Smooth muscle cell of the coronary artery (primary cell): ENCODE results near the gene GPRC6A. TPM values are rescaled to one million over a fixed set of nuclear protein-coding genes. Genes with fewer than 3 reads are reported as not detected.

Source experiments
- total RNA-seq: library from RNA; depleted of rRNA; stranded (reverse); fragments of >200 nt; gene quantifications from 2 replicates; pipeline ENCODE4 v1.2.3, GENCODE V29; 2014; ENCODE audit warnings: low replicate concordance

GPRC6A gene, protein sequence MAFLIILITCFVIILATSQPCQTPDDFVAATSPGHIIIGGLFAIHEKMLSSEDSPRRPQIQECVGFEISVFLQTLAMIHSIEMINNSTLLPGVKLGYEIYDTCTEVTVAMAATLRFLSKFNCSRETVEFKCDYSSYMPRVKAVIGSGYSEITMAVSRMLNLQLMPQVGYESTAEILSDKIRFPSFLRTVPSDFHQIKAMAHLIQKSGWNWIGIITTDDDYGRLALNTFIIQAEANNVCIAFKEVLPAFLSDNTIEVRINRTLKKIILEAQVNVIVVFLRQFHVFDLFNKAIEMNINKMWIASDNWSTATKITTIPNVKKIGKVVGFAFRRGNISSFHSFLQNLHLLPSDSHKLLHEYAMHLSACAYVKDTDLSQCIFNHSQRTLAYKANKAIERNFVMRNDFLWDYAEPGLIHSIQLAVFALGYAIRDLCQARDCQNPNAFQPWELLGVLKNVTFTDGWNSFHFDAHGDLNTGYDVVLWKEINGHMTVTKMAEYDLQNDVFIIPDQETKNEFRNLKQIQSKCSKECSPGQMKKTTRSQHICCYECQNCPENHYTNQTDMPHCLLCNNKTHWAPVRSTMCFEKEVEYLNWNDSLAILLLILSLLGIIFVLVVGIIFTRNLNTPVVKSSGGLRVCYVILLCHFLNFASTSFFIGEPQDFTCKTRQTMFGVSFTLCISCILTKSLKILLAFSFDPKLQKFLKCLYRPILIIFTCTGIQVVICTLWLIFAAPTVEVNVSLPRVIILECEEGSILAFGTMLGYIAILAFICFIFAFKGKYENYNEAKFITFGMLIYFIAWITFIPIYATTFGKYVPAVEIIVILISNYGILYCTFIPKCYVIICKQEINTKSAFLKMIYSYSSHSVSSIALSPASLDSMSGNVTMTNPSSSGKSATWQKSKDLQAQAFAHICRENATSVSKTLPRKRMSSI
- total RNA-seq, result not detected in 2 replicates

DNA sequence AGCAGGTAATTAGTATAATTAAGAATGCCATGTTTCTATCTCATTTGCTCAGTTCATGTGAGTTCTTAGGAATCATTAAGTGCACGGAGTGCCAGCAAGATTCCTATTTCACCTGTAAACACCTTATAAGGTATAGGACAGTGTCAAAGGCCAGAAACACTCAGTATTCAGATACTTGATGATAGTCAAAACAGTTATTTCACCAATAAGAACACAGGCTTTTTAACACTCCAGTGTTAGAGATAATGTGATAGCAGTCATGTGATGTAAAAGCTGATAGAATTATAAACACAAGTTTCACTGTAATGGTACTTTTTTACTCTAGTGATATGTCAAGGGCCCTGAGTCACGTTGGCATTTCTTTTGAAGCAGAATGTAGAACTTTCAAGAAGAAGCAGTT, at the start of gene GPRC6A:
GPRC6A (minus strand) TSS at position 101 of the 400 bp plus-strand sequence; CDS start at position 31, 70 bp downstream.

DNA sequence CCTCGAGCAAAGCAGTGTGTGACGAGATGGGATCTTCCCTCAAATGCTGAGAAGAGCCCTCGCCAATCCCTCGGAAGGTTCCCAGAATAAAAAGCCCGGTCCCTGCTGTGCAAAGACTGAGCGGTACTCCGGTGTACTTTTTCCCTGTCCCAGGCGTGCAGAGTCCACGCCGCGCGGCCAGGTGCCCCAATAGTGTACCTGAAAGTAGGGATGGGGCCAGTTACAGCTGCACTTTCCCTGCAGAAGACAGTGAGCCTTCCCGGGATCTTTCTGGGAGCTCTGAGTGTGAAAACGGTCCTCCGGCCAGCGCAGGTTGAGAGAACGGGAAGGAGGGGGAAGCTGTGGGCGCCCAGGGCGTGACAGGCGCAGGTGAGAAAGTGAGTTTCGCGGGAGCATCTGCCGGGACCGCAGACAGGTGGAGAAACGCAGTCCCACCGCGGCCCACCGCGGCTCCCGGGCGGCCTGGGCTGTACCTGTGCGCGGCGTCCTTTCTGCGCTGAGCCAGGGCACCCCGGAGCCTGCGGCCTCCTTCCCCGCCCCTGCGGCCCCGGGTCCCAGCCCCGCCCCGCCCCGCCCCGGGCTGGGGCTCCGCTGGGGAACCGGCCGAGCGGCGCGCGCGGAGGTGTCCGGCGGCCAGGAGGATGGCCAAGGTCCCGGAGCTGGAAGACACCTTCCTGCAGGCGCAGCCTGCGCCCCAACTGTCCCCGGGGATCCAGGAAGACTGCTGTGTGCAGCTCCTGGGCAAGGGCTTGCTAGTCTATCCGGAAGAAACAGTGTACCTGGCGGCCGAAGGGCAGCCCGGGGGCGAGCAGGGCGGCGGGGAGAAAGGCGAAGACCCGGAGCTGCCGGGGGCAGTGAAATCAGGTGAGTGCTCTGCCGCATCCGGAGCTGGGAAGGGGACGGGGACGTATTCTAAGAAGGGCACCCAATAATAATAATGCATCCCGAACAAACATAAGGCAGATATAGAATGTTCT, 48.0 kb upstream of the GPRC6A start, which contains the start of gene RFX6:
RFX6 (plus strand) TSS at position 608 of the 977 bp plus-strand sequence; CDS start at position 642, 34 bp downstream.

DNA sequence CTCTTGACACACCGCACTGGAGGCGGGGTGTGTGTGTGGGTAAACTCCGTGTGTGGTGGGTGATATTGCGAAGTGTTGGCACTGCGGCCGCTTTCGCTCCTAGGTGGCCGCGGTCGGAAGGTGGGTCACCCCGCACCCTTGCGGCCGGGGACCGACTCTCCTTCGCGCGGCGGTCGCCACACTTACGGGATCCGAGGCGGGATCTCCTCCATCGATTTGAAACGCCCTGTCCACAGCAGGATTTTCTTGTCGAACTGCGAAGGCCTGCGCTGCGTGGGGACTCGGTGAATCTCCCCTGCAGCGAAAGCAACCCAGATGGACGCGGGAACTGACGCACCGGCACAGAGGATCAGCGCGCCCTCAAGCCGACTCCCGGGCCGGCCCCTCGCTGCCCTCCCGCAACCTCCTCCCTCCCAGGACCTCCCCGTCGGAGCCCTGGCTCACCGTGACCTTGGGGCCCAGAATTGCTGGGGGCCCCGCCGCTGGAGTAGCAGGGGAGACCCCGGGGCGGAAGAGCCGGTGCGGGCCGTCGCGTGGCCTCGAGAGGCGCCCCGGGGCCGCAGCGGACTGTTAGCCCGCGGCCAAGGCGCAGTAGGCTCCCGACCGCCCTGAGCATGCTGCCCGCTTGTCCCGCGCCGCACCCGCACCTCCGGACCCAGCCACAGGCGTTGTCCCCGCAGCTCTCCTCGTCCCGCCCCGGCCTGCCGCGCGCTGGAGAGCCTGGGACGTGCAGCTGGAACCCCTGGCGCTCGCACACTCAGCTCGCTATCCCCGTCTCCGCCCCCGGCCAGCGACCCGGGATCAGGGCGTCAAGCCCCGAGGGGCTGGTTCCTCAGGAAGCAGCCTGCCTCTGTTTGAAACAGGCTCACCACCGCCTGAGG, 63.7 kb downstream of the GPRC6A start, which contains the start of gene FAM162B:
FAM162B (minus strand) TSS at position 759 of the 881 bp plus-strand sequence; CDS start at position 616, 143 bp downstream.

Other genes starting within 250 kb of the GPRC6A start
- under 0.01 and 0.08 TPM in 2 replicates for gene RSPH4A, start 212.6 kb downstream of the GPRC6A start, total RNA-seq
- 13.6 and 15.3 TPM in 2 replicates for gene ZUP1, start 160.3 kb downstream of the GPRC6A start, total RNA-seq
- gene KPNA5, start 147.9 kb downstream of the GPRC6A start, total RNA-seq, result 4.9 and 6.3 TPM in 2 replicates
- gene FAM162B, start 63.4 kb downstream of the GPRC6A start, total RNA-seq, result 0.30 and 0.82 TPM in 2 replicates
- gene RFX6, start 48.2 kb upstream of the GPRC6A start, total RNA-seq, result not detected in 2 replicates